Heart left ventricle (tissue), 16 donors: ENCODE data around the gene PCYT1A. TPM values are rescaled to one million over a fixed set of nuclear protein-coding genes. Genes with fewer than 3 reads are reported as not detected.
A peak's percentile ranks its signal among the peaks of the same experiment; 100 is the strongest.

Experiments
- ATAC-seq, 4 donors: fragments of 200-7000 bp; cut with Tn5 transposase; one replicate each; pipeline ENCODE4 v1.9.1; 2020 to 2022; ENCODE audit warnings: moderate library complexity in 4 of 4, mild to moderate bottlenecking in 3 of 4, moderate number of reproducible peaks in 1 of 4
- DNase-seq, 5 donors: peaks; one replicate each; pipeline ENCODE4 v3.0.0-alpha.2; 2020
- H3K27ac ChIP-seq, 12 donors: fragments of 200-600 bp; sonication (generic) in 4 of 12; one replicate each; pipeline versions ENCODE4 v1.5.0 to v1.8.0; 2016 to 2022; ENCODE audit warnings: mild to moderate bottlenecking in 2 of 12
- H3K27me3 ChIP-seq, 9 donors: fragments of 200-600 bp; sonication (generic) in 2 of 9; one replicate each; pipeline versions ENCODE4 v1.5.1 to v1.8.0; 2016 to 2022; ENCODE audit warnings: mild to moderate bottlenecking in 3 of 9
- H3K36me3 ChIP-seq, 9 donors: fragments of 200-600 bp; sonication (generic) in 2 of 9; one replicate each; pipeline versions ENCODE4 v1.5.0 to v1.8.0; 2018 to 2022; ENCODE audit warnings: mild to moderate bottlenecking in 2 of 9
- H3K4me1 ChIP-seq, 12 donors: fragments of 200-600 bp; sonication (generic) in 4 of 12; one replicate each; pipeline versions ENCODE4 v1.5.0 to v1.8.0; 2016 to 2022; ENCODE audit warnings: mild to moderate bottlenecking in 3 of 12
- H3K4me3 ChIP-seq, 12 donors: fragments of 200-600 bp; sonication (generic) in 4 of 12; one replicate each; pipeline versions ENCODE4 v1.5.0 to v1.8.0; 2017 to 2022; ENCODE audit warnings: mild to moderate bottlenecking in 9 of 12, moderate library complexity in 4 of 12
- H3K9me3 ChIP-seq, 12 donors: fragments of 200-600 bp; sonication (generic) in 4 of 12; one replicate each; pipeline versions ENCODE4 v1.5.0 to v1.8.0; 2016 to 2022; ENCODE audit warnings: mild to moderate bottlenecking in 1 of 12
- CTCF ChIP-seq, 12 donors: fragments of 200-600 bp; sonication (generic) in 4 of 12; IDR thresholded peaks; one replicate each; pipeline versions ENCODE4 v1.5.0 to v1.8.0; 2018 to 2022; ENCODE audit warnings: antibody characterized with exemption in 12 of 12, mild to moderate bottlenecking in 5 of 12
- POLR2A ChIP-seq, 2 donors: fragments of 450-650 bp; IDR thresholded peaks; one replicate each; pipeline ENCODE4 v1.6.1; 2017; ENCODE audit warnings: antibody characterized with exemption in 2 of 2, mild to moderate bottlenecking in 2 of 2, moderate library complexity in 2 of 2
- WGBS, 4 donors: extraction: QIAGEN DNeasy Blood & Tissue Kit in 2 of 4; methylation state at CpG; one replicate each; pipeline versions ENCODE4 v1.1.5 to v1.1.7; 2013 to 2018; 5-methylcytosine and 5-hydroxymethylcytosine counted together
- intact Hi-C, 10 donors: fragments of 100-400 bp; cut with DNase I; formaldehyde crosslinking; loops; one replicate each; pipeline versions ENCODE4 v1.11.1 to v1.14.2; 2022
- polyA plus RNA-seq, 2 donors: library from polyadenylated mRNA; stranded (reverse); fragments of 200-250 nt; gene quantifications; one replicate each; pipeline ENCODE4 v1.2.3, GENCODE V29; 2013
- total RNA-seq, 9 donors: library from RNA; depleted of rRNA in 2 of 9; stranded (reverse); fragments of >200 nt in 2 of 9; fragmentation: NEBNext Ultra II Directional in 3 of 9; extraction: Animal tissue kit (Norgen Biotek cat#: 25700) in 3 of 9; gene quantifications; one replicate each; pipeline versions ENCODE4 v1.1.0 to v1.2.4, GENCODE V29; 2016 to 2023
- donor health status: ischemic (EF 13 %, LVEDD 7.1; RV severe dilation, severe dysfunction).
- donor health status: healthy with polysubstance abuse.
- donor health status: DM: no; HTN: yes; CAD: no.
- donor health status: DM: no; HTN: no; CAD: no.
- donor health status: ischemic (EF 25% LVEDD 6.9; RV normal size, moderate dysfunction).
- donor health status: ischemic (EF 25% LVEDD 5.7; RV mildly dilated, moderate dysfunction).
- donor health status: healthy.
- donor health status: DM: yes; HTN: yes; CAD: no.
- donor health status: ischemic (EF 35%, LVEDD 5.7; RV mildly dilated, moderate dysfunction).
- donor health status: nonischemic (EF 11% LVEDD 7.7; RV severe dilation, severe dysfunction).
- donor health status: DM: yes; HTN: yes; CAD: no.
- donor health status: PGD.
- donor health status: ischemic (EF 29% LVEDD 5.4; RV normal size, mild dysfunction).
- donor health status: nonischemic (EF 23%, LVEDD 6.1; RV moderate dilation, normal function).

PCYT1A gene
- total and polyA plus RNA-seq, 11 donors, result 29.4 to 149 (median 105) TPM

GRCh38 chr3:196195664-196196265, 91.8 kb downstream of the PCYT1A start:
- ATAC-seq (no peak), DNase-seq (peak in 1 of 5 donors; percentile 44)
- 77 to 91% (median 89%) methylated on average over 6 to 14 of the region's 14 CpGs for WGBS, 4 donors

GRCh38 chr3:196194542-196194915, 93.0 kb downstream of the PCYT1A start:
- Histone ChIP-seq H3K9me3 (no peaks in the 10 kb centered on the region), H3K27ac (peak overlapping the region in 9 of 12 donors; percentile 54 to 93 (median 80)), H3K4me1 (peaks cover 0 to 37% (median 12%) of the 10 kb centered on the region in 12 donors), H3K4me3 (no peak overlapping the region), H3K27me3 (no peaks in the 10 kb centered on the region), H3K36me3 (no peaks in the 10 kb centered on the region)
- no peak for DNase-seq
- 79 to 85% (median 81%) methylated on average over 5 of the region's 5 CpGs for WGBS, 4 donors
- TF ChIP-seq CTCF (IDR thresholded peaks at IDR 0.05) (no peak), POLR2A (IDR thresholded peaks at IDR 0.05) (no peak)
- no peak for ATAC-seq
- intact Hi-C loops, result loop anchor here in 4 of 10 donors (2.0 to 10.0 kb wide), 4 partner anchors 114 to 172 kb away; no protein-coding TSS in a partner anchor

More at GRCh38 chr3:196195664-196196265, 91.8 kb downstream of the PCYT1A start:
- Histone ChIP-seq H3K27me3 (no peaks in the 10 kb centered on the region), H3K36me3 (no peaks in the 10 kb centered on the region), H3K4me3 (no peak overlapping the region), H3K27ac (no peak overlapping the region), H3K4me1 (peaks cover 0 to 37% (median 12%) of the 10 kb centered on the region in 12 donors), H3K9me3 (no peaks in the 10 kb centered on the region)
- intact Hi-C loops, result loop anchor here (1.0 to 10.0 kb wide), 9 partner anchors 115 to 171 kb away; no protein-coding TSS in a partner anchor
- TF ChIP-seq POLR2A (IDR thresholded peaks at IDR 0.05), result no peak
- no peak for TF ChIP-seq CTCF (IDR thresholded peaks at IDR 0.05)

GRCh38 chr3:196193736-196194541, 93.6 kb downstream of the PCYT1A start:
- TF ChIP-seq POLR2A (IDR thresholded peaks at IDR 0.05) (no peak), CTCF (IDR thresholded peaks at IDR 0.05) (no peak)
- Histone ChIP-seq H3K4me3 (no peak overlapping the region), H3K27me3 (no peaks in the 10 kb centered on the region), H3K36me3 (no peaks in the 10 kb centered on the region), H3K27ac (peak overlapping the region; percentile 5 to 93 (median 72)), H3K9me3 (no peaks in the 10 kb centered on the region), H3K4me1 (peaks cover 0 to 37% (median 12%) of the 10 kb centered on the region in 12 donors)
- peak; percentile 85 to 92 (median 91) for ATAC-seq
- DNase-seq, result peak; percentile 76 to 91 (median 83)
- WGBS, 4 donors, result 36 to 65% (median 43%) methylated on average over 10 to 13 of the region's 13 CpGs
- intact Hi-C loops, result loop anchor here in 4 of 10 donors (2.0 to 10.0 kb wide), 4 partner anchors 113 to 172 kb away; no protein-coding TSS in a partner anchor
